Measurements from ENCODE around the gene KCNMA1.

Gene KCNMA1

GRCh38 chr10:77631241-77631640, 6.4 kb downstream of the KCNMA1 start:
- no peak overlapping the region for H3K27ac ChIP-seq
- TF ChIP-seq ZFX (IDR thresholded peaks at IDR 0.05; ENCODE audit: borderline replicate concordance), result no peak
- TF ChIP-seq CTCF (IDR thresholded peaks at IDR 0.05), result no peak

- TF ChIP-seq CTCF (IDR thresholded peaks at IDR 0.05) (no peak), ZFX (IDR thresholded peaks at IDR 0.05; ENCODE audit: borderline replicate concordance) (no peak)
- no peak overlapping the region for H3K27ac ChIP-seq
Measured at GRCh38 chr10:77630507-77630848, 7.1 kb downstream of the KCNMA1 start.

GRCh38 chr10:77629775-77630506, 7.7 kb downstream of the KCNMA1 start:
- no peak overlapping the region for H3K27ac ChIP-seq
- TF ChIP-seq ZFX (IDR thresholded peaks at IDR 0.05; ENCODE audit: borderline replicate concordance), result no peak
- no peak for TF ChIP-seq CTCF (IDR thresholded peaks at IDR 0.05)

GRCh38 chr10:77628906-77629730, 8.5 kb downstream of the KCNMA1 start:
- no peak for TF ChIP-seq CTCF (IDR thresholded peaks at IDR 0.05)
- no peak for TF ChIP-seq ZFX (IDR thresholded peaks at IDR 0.05; ENCODE audit: borderline replicate concordance)
- H3K27ac ChIP-seq, result no peak overlapping the region

- no peak overlapping the region for H3K27ac ChIP-seq
- no peak for TF ChIP-seq CTCF (IDR thresholded peaks at IDR 0.05)
Measured at GRCh38 chr10:77626266-77626935, 11.2 kb downstream of the KCNMA1 start.

GRCh38 chr10:77625379-77625778, 12.2 kb downstream of the KCNMA1 start:
- no peak for TF ChIP-seq CTCF (IDR thresholded peaks at IDR 0.05)
- no peak for TF ChIP-seq ZFX (IDR thresholded peaks at IDR 0.05; ENCODE audit: borderline replicate concordance)
- no peak overlapping the region for H3K27ac ChIP-seq

- H3K27ac ChIP-seq, result no peak overlapping the region
- TF ChIP-seq CTCF (IDR thresholded peaks at IDR 0.05), result no peak
- TF ChIP-seq ZFX (IDR thresholded peaks at IDR 0.05; ENCODE audit: borderline replicate concordance), result no peak
Measured at GRCh38 chr10:77622889-77623291, 14.7 kb downstream of the KCNMA1 start.

Data from 22Rv1 (cell line).